DMS 273 treated with DMSO at 0.1 percent for 48 hours (cell line): ENCODE data around the gene KRTAP25-1.

Experiments
- DNase-seq: peaks from one replicate; lab custom pipeline; 2025; lab: John Stamatoyannopoulos, UW

KRTAP25-1 gene

GRCh38 chr21:30289215-30289614 lies at the start of gene KRTAP25-1:
Gene KRTAP25-1, minus strand, starts transcription at chr21:30289514. Its CDS starts 24 bp downstream, at chr21:30289490.
- DNase-seq: no peak

- DNase-seq: no peak
Measured at GRCh38 chr21:30338717-30339116, 49.4 kb upstream of the KRTAP25-1 start.

GRCh38 chr21:30337772-30338171 lies 48.5 kb upstream of the KRTAP25-1 start:
- no peak for DNase-seq

DNA sequence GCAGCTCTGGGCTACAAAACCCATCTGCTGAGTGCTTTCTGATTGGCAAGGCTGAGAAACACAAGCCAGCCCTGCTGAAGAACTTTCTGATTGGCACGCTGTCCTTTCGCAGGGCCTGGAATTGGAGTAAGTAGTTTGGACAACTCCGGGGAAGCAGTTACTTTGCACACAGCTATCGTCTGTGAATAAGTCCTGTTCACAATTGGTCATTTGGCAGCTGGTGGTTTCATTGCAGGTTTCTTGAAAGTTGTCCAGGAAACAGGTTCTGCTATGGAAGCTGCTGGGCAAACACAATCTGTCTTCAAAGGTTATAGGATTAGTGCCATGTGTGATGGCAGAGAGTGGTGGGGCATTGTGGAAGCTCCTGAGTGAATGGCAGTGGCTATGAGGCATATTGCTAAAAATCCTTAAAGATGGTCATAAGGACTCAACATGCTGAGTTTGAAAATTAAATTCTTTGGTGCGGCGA lies 48.0 kb upstream of the KRTAP25-1 start, which contains the start of gene KRTAP27-1:
KRTAP27-1 (minus strand) TSS at position 419 of the 469 bp plus-strand sequence; CDS start at position 393, 26 bp downstream.
- DNase-seq: no peak

DNA sequence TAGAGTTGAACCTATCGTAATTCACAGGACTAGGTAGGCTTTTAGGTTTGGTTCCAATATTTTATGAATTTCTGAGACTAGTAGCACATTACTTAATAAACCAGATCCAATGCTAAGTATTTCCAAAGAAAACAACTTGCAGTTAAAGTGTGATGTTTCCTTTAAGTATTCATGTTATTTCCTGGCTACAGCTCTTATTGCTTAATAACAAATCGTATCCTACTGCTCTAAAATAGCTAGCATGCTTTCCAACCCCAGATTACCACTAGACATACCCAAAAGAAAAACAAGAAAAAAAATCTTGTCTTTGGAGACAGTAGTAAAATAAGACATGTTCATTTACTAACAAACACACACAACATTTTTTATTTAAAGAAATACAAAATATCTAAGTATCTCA lies 47.3 kb upstream of the KRTAP25-1 start:
- no peak for DNase-seq

- DNase-seq: no peak
Measured at GRCh38 chr21:30333736-30334135, 44.4 kb upstream of the KRTAP25-1 start.

- no peak for DNase-seq
Measured at GRCh38 chr21:30332681-30333080, 43.4 kb upstream of the KRTAP25-1 start.

DNA sequence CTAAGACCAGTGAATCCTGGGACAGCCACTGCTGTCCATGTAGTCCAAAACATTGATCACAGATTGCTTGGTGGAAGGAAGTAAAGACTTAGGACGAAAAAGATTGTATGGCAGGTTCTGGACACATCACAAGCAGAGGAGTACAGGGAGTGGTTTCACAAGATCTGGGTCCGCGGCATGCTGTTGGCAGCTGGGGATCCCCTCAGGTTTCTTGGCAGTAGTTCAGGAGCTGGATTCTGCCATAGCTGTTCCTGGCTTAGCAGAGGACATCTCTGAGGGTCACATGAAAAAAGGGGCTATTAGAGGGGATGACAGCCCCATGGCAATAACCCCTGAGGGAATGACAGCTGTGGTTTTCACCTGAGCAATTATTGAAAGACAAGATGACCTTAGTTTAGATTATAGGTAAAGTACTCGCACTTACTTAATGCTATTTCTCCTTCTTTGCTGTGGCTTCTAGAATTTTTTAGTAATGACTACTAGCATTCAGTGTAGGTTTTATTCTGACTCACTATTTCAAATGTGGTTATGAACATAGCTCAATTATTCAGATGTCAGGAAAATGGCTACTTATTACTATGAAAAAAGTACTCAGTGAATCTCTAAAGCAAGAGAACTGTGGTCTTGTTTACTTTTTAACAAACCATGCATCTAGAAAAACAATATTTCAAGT lies 40.0 kb upstream of the KRTAP25-1 start:
- no peak for DNase-seq

DNA sequence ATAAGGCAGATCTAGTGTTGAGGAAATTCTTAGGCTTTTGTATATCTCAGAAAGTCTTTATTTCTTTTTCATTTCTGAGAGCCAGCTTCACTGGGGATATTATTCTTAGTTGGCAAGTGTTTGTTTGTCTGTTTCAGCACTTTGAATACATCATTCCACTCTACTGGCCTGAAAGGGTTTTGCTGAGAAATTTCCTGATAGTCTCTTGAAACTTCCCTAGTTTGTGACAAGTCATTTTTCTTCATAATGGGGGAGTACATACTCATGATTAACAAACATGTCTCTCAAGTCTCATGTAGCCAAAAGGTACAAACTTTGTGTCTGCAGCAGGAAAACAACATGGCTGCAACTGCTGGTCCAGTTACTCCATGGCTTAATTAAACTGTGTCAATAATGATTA lies 37.1 kb upstream of the KRTAP25-1 start:
- DNase-seq: no peak

- no peak for DNase-seq
Measured at GRCh38 chr21:30320215-30320614, 30.9 kb upstream of the KRTAP25-1 start, which contains the start of gene KRTAP26-1. Gene KRTAP26-1, minus strand, starts transcription at chr21:30320315. Its CDS starts 280 bp downstream, at chr21:30320035.

DNA sequence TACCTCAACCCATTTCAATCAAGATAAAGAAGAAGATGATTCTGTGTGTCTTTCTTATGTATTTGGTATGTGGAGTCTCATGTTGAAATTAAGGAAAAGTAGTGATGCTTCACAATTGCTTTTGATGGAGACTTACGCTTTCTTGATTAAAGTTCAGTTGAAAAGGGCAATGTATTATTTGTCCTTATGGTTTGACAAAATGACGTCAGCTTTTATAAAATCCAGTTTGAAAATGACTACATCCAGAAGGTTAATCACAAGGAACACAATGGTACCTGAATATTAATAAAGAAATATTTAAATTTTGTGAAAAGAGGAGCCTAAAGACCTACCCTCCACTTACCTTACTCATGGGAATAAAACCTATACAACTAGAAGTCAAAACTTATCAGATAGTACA lies 26.4 kb upstream of the KRTAP25-1 start:
- DNase-seq: no peak

GRCh38 chr21:30306884-30307283 lies 17.6 kb upstream of the KRTAP25-1 start:
- no peak for DNase-seq

DNA sequence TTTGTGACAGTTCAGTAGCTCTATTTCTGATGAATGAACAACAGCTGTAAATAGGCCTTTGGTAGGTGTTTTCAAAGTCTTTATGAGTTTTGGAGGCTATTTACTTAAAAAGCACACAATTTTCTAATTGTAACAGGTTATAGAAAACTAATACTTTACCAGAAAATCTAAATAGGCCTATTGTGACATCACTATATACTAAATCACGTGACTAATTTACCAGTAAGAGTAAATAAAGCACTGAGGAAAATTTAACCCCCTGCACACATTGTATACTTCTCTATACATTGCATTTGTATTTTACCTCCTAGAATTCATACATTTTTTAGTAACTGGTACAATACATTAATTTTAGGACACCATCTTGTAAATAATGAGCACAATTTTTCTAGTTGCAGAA lies 15.8 kb upstream of the KRTAP25-1 start:
- no peak for DNase-seq

DNA sequence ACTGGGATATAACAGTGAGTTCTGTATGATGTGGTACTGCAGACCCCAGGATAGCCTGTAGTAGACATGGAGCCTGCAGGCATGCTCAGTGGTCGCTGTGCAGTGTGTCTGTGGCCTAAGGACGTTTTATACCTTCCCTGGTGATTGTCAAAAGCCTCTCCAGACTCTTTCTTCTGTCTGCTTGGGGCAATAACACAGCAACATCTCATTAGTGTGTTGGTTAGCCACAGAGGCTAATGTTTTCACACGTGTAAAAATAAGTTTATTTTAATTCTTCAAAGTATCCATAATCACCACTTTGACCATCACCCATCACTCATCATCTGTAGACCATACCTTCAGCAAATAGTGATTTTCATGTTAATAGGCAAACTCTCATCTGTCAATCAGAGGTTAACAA lies 6.5 kb downstream of the KRTAP25-1 start, which contains the start of gene KRTAP24-1:
KRTAP24-1 (minus strand) TSS at position 101 of the 400 bp plus-strand sequence; CDS start at position 83, 18 bp downstream.
- no peak for DNase-seq

GRCh38 chr21:30271611-30272010 lies 17.7 kb downstream of the KRTAP25-1 start:
- no peak for DNase-seq

GRCh38 chr21:30271156-30271555 lies 18.2 kb downstream of the KRTAP25-1 start:
- DNase-seq: no peak

DNA sequence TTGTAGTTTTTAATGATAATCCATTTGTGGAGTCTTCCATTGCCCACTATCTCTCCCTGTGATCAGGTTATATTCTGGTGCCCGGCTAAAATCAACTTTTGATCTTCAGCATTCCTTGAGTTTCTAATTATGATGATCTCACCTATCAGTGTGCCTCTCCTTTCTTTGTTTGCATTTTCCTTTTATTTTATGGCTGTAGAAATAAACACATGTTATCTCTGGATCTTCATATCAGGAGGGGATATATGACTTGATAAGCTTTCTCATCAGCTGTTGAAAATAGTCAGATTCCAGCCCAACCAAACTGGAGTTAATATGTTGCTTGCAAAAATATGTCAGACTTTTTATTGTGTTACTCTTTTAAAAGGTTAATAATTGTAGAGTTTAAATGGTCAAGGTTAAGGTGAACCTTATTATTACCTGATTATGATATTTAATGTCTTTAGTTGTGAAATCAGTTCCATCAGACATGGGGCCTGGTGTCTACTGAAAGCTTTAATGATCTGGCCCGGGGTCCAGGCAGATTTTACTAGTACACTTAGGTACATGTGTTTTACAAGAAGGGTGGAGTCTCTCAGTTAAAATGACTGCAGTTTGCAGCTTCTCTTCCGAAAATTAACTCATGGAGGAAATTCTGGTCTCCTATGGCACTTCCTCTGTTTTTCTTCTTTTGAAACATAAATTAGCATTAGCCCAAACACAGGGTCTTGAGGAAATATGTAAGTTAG lies 19.3 kb downstream of the KRTAP25-1 start:
- no peak for DNase-seq

GRCh38 chr21:30268608-30269197 lies 20.6 kb downstream of the KRTAP25-1 start:
- no peak for DNase-seq

DNA sequence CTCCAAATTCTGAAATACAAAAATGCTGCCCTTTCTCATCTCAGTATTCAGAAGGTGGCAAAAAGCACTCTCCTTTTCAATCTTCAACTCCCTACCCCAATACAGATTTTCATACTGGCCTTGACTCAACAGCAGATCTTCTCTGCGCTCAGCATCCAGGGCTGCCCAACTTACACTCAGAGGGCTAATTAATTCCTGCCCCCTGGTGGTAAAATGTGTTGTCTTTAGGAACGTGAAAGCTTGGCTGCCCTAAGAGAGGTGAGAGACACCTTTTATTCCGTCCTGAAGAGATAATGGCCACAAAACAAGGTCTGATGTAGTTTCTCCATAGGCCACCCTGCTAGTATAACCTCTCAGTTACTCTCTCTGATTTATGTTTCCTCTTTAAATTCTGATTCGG lies 31.5 kb downstream of the KRTAP25-1 start:
- no peak for DNase-seq

- DNase-seq: no peak
Measured at GRCh38 chr21:30256100-30256499, 33.2 kb downstream of the KRTAP25-1 start.

DNA sequence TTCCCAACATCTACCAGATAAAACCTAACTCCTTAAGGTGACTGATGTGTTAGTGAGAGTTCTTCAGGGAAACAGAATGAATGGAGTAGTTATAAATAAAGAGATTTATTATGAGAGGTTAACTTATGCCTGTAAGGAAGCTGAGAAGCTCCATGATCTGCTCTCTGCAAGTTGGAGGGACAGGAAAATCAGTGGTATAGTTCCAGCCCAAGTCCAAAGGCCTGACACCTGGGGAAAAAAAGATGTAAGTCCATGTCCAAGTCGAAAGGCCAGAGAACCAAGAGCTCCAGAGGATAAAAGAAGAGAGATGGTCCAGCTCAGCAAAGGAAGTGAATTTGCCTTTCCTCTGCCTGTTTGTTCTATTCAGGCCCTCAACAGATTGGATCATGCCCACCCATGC lies 33.6 kb downstream of the KRTAP25-1 start:
- no peak for DNase-seq

DNA sequence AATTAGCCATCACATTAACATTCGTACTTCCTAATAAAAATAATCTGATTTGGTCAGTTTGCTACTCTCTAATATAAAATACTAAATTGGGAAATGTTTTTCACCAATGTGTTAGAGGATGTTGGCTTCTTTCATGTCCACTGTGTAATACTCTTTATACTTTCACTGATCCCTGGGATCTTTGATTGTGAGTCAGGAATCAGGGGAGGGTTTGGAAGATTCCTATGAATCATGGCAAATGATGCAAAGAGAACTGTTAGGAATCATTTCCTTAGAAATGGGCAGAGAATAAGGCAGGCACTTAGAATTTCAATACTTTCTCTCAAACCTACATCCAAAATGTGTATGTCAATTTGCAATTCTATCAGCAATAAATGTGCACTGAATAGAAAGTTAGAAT lies 37.5 kb downstream of the KRTAP25-1 start:
- no peak for DNase-seq

DNA sequence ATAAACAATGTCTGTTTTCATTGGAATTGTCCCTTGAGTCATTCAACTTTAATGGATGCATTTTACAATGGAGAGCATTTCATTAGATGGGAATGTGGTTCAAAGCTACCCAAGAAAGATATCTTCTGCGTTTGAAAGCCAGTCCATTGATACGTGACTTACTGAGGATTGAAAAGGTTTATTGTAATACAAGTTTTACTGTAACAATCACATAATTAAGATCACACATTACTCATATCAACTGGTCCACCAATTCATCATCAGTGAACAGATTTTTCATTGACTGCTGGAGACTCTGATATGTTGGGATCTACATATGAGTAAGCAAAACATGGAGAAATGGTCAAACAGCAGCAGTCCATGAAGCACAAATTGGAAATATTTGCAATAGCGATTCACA lies 39.4 kb downstream of the KRTAP25-1 start:
- DNase-seq: no peak
